ENCODE measurements around the gene EEIG2.

EEIG2 gene

DNA sequence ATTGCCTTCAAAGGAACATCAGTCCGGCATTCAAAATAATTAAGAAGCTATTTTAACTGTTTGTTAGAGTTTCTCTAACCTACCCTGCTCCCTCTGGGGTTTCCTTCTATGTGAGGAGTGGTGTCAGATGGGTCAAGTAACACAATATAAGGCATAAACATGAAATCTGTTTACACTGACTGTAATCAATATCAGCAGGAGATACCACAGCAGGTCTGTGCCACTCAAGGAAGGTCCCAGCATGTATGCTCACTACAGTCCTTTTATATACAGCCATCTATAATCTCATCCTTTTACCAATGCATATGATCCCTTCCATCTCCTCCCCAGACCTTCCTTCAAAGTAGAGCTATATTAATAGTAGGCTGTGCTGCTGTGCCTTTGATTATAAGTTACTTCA, 25.4 kb downstream of the EEIG2 start:
- Mint-ChIP-seq H3K27ac (no peak overlapping the region), H3K4me1 (ENCODE audit: low read depth) (peaks cover 58% of the 10 kb centered on the region), H3K9me3 (peaks cover 10% of the 10 kb centered on the region), H3K27me3 (no peaks in the 10 kb centered on the region), H3K36me3 (ENCODE audit: low read depth) (no peaks in the 10 kb centered on the region), H3K4me3 (no peak overlapping the region)
- no peak for DNase-seq

- no peaks in the 10 kb centered on the region for H3K27me3 Mint-ChIP-seq
- peak overlapping the region; percentile 74 for H3K27ac Mint-ChIP-seq
- peaks cover 67% of the 10 kb centered on the region for H3K4me1 Mint-ChIP-seq (ENCODE audit: low read depth)
- H3K9me3 Mint-ChIP-seq = no peaks in the 10 kb centered on the region
- no peaks in the 10 kb centered on the region for H3K36me3 Mint-ChIP-seq (ENCODE audit: low read depth)
- no peak for DNase-seq
- H3K4me3 Mint-ChIP-seq = no peak overlapping the region
Observed at GRCh38 chr1:108590441-108590840, 30.5 kb downstream of the EEIG2 start.

GRCh38 chr1:108590957-108591356, 31.1 kb downstream of the EEIG2 start:
- Mint-ChIP-seq H3K4me3 (no peak overlapping the region), H3K27me3 (no peaks in the 10 kb centered on the region), H3K27ac (peak overlapping the region; percentile 74), H3K9me3 (no peaks in the 10 kb centered on the region), H3K36me3 (ENCODE audit: low read depth) (no peaks in the 10 kb centered on the region), H3K4me1 (ENCODE audit: low read depth) (peaks cover 62% of the 10 kb centered on the region)
- no peak for DNase-seq

- Mint-ChIP-seq H3K4me3 (no peak overlapping the region), H3K9me3 (no peaks in the 10 kb centered on the region), H3K36me3 (ENCODE audit: low read depth) (no peaks in the 10 kb centered on the region), H3K4me1 (ENCODE audit: low read depth) (peaks cover 57% of the 10 kb centered on the region), H3K27me3 (no peaks in the 10 kb centered on the region), H3K27ac (peak overlapping the region; percentile 61)
- DNase-seq = no peak
Observed at GRCh38 chr1:108591466-108591865, 31.6 kb downstream of the EEIG2 start.

DNA sequence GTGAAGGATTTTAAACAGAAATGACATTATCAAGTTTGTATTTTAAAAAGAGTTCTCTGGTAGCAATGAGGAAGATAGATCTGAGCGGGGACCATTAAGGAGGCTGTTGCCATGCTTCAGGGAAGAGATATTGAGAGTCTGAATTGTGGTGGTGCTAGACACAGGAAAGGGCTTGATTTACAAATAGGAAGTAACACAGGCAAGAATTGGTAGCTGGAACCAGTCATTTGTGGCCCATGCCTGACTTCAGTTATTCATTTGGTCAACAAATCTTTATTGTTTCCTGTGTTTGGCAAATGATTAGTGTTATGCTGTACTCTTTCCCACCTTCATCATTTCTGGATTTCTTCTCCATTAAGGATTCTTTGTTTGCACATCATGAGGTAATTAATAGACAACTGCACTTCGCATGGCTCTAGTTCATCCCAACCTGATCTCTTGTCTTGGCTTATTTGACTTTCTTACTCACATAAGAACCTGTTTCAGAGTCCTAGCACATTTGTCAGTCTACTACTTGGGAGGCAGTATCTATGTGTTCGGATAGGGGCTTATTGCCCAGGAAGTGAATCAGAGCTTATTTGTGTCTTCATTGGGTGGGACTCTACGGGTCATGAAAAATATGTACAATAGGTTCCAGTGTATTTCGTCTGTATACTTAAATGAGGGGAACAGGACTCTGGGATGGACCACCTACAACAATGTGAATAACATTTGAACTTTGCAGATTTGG, 32.3 kb downstream of the EEIG2 start:
- Mint-ChIP-seq H3K27me3 (no peaks in the 10 kb centered on the region), H3K36me3 (ENCODE audit: low read depth) (no peaks in the 10 kb centered on the region), H3K27ac (peak overlapping the region; percentile 61), H3K4me1 (ENCODE audit: low read depth) (peaks cover 52% of the 10 kb centered on the region), H3K9me3 (no peaks in the 10 kb centered on the region), H3K4me3 (no peak overlapping the region)
- DNase-seq = no peak

- no peaks in the 10 kb centered on the region for H3K27me3 Mint-ChIP-seq
- peaks cover 46% of the 10 kb centered on the region for H3K4me1 Mint-ChIP-seq (ENCODE audit: low read depth)
- no peak overlapping the region for H3K27ac Mint-ChIP-seq
- H3K4me3 Mint-ChIP-seq = no peak overlapping the region
- no peaks in the 10 kb centered on the region for H3K36me3 Mint-ChIP-seq (ENCODE audit: low read depth)
- no peak for DNase-seq
- no peaks in the 10 kb centered on the region for H3K9me3 Mint-ChIP-seq
Observed at GRCh38 chr1:108593448-108593847, 33.5 kb downstream of the EEIG2 start.

GRCh38 chr1:108595507-108595906, 35.6 kb downstream of the EEIG2 start:
- no peak for DNase-seq
- Mint-ChIP-seq H3K27me3 (no peaks in the 10 kb centered on the region), H3K4me3 (no peak overlapping the region), H3K36me3 (ENCODE audit: low read depth) (peaks cover 3% of the 10 kb centered on the region), H3K9me3 (no peaks in the 10 kb centered on the region), H3K27ac (no peak overlapping the region), H3K4me1 (ENCODE audit: low read depth) (peaks cover 29% of the 10 kb centered on the region)

DNA sequence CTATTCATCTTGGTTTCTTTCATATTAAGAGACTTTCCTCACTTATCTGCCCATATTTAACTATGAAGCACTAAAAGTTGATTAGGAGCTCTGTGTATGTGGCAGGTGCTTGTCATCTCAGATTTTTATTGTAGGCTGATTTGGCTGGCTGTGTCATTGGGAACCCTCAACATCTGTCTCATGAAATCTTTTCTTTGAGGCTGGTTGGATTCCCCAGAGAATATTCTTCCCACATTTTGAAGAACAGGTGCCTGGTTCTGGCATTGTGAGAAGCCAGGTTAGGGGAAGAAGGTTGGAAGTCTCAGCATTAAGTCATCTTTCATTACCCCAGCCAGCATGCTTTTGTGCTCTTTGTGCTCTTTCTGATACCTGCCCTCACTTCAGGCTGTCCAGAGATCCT, 37.1 kb downstream of the EEIG2 start:
- H3K27me3 Mint-ChIP-seq = no peaks in the 10 kb centered on the region
- peaks cover 8% of the 10 kb centered on the region for H3K36me3 Mint-ChIP-seq (ENCODE audit: low read depth)
- no peak overlapping the region for H3K4me3 Mint-ChIP-seq
- H3K27ac Mint-ChIP-seq = no peak overlapping the region
- no peaks in the 10 kb centered on the region for H3K9me3 Mint-ChIP-seq
- no peak for DNase-seq
- H3K4me1 Mint-ChIP-seq (ENCODE audit: low read depth) = peaks cover 21% of the 10 kb centered on the region

DNA sequence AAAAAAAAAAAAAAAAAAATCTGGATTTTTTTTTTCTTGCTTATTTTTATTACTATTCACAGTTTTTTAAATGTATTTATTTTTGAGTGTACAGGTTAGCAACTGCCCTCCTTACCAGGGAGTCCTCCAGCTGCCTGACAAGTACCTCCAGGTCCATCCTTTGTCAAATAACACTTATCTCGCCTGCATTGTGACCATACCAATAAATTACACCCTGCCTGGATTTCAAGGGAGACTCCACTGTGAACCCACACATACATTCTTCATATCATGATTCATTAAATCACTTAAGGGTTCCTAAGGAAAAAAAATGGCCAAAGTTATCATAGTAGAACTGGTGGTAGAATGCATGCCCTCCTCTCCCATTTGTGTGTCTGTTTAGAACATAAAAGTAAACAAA, 38.4 kb downstream of the EEIG2 start:
- H3K4me3 Mint-ChIP-seq = no peak overlapping the region
- peaks cover 10% of the 10 kb centered on the region for H3K4me1 Mint-ChIP-seq (ENCODE audit: low read depth)
- H3K27me3 Mint-ChIP-seq = no peaks in the 10 kb centered on the region
- H3K36me3 Mint-ChIP-seq (ENCODE audit: low read depth) = peaks cover 11% of the 10 kb centered on the region
- H3K9me3 Mint-ChIP-seq = no peaks in the 10 kb centered on the region
- H3K27ac Mint-ChIP-seq = no peak overlapping the region
- DNase-seq = no peak

GRCh38 chr1:108600504-108600903, 40.6 kb downstream of the EEIG2 start:
- H3K27ac Mint-ChIP-seq = no peak overlapping the region

DNA sequence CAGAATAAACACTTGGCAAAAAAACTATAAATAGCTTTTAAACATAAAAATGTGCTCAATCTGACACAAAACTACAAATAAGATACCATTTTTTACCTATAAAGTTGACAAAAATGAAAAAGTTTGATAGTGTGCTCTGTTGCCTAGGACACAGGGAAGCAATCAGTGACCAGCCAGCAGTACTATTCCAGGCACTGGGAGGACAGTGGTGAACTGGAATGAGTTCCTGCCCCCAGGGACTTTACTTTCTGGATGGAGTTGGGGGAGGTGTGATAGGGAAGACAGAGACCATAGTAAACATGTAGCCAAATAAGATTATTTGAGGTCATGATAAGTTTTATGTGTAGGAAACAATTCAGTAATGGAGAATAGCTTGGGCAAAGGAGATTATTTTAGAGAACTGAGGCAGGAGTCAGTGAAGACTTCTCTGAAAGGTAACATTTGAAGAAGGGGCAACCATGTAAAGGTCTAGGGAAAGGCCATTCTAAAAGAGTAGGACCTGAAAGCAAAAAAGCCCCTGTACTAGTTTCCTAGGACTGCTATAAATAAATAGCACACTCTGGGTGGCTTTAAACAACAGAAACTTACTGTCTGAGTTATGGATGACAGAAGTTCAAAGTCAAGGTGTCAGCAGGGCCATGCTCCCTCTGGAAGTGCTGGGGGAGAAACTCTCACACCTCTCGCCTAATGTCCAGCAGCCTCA, 42.0 kb downstream of the EEIG2 start:
- Mint-ChIP-seq H3K27me3 (no peaks in the 10 kb centered on the region), H3K9me3 (no peaks in the 10 kb centered on the region), H3K4me3 (no peak overlapping the region), H3K27ac (no peak overlapping the region), H3K4me1 (ENCODE audit: low read depth) (no peaks in the 10 kb centered on the region), H3K36me3 (ENCODE audit: low read depth) (peaks cover 11% of the 10 kb centered on the region)
- DNase-seq = no peak

More at GRCh38 chr1:108600504-108600903, 40.6 kb downstream of the EEIG2 start:
- H3K9me3 Mint-ChIP-seq = no peaks in the 10 kb centered on the region
- H3K4me1 Mint-ChIP-seq (ENCODE audit: low read depth) = no peaks in the 10 kb centered on the region
- H3K36me3 Mint-ChIP-seq (ENCODE audit: low read depth) = peaks cover 11% of the 10 kb centered on the region
- H3K4me3 Mint-ChIP-seq = no peak overlapping the region
- H3K27me3 Mint-ChIP-seq = no peaks in the 10 kb centered on the region
- DNase-seq = no peak

- H3K27me3 Mint-ChIP-seq = no peaks in the 10 kb centered on the region
- peaks cover 5% of the 10 kb centered on the region for H3K4me1 Mint-ChIP-seq (ENCODE audit: low read depth)
- no peak for DNase-seq
- peaks cover 16% of the 10 kb centered on the region for H3K36me3 Mint-ChIP-seq (ENCODE audit: low read depth)
- H3K9me3 Mint-ChIP-seq = no peaks in the 10 kb centered on the region
- H3K4me3 Mint-ChIP-seq = no peak overlapping the region
- H3K27ac Mint-ChIP-seq = no peak overlapping the region
Observed at GRCh38 chr1:108605633-108606032, 45.7 kb downstream of the EEIG2 start.

DNA sequence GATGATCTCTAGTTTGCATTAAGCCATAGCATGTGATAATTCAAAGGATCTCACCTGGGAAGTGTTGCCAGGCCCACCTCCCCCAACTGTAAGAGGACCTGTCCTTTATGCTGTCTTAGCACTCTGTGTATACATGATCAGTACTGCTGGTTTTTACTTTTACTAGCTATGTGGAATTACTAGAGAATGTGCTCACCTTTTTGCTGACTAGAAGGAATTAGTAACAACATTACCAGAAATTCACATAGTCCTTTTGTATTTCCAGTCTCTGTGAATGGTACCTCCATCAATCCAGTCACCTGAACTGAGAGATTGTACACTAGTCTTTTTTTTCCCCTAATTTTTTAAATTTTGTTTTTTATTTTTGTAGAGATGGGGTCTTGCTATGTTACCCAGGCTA, 46.6 kb downstream of the EEIG2 start:
- H3K4me3 Mint-ChIP-seq = no peak overlapping the region
- H3K36me3 Mint-ChIP-seq (ENCODE audit: low read depth) = peaks cover 14% of the 10 kb centered on the region
- peaks cover 5% of the 10 kb centered on the region for H3K4me1 Mint-ChIP-seq (ENCODE audit: low read depth)
- H3K27ac Mint-ChIP-seq = no peak overlapping the region
- H3K9me3 Mint-ChIP-seq = no peaks in the 10 kb centered on the region
- no peaks in the 10 kb centered on the region for H3K27me3 Mint-ChIP-seq
- no peak for DNase-seq

GRCh38 chr1:108609483-108610049, 49.7 kb downstream of the EEIG2 start:
- DNase-seq = no peak
- H3K27ac Mint-ChIP-seq = no peak overlapping the region
- peaks cover 9% of the 10 kb centered on the region for H3K36me3 Mint-ChIP-seq (ENCODE audit: low read depth)
- H3K4me1 Mint-ChIP-seq (ENCODE audit: low read depth) = peaks cover 5% of the 10 kb centered on the region
- H3K27me3 Mint-ChIP-seq = no peaks in the 10 kb centered on the region
- H3K4me3 Mint-ChIP-seq = no peak overlapping the region
- H3K9me3 Mint-ChIP-seq = no peaks in the 10 kb centered on the region

All from activated T-cell treated with anti-CD3 and anti-CD28 coated beads, Interleukin-2, amount 50 U/mL, for 24 hours (primary cell).